Omental fat pad (tissue), 4 donors: Measurements from ENCODE around the gene HS1BP3. TPM values are rescaled to one million over a fixed set of nuclear protein-coding genes. Genes with fewer than 3 reads are reported as not detected.

Source experiments
- ATAC-seq: fragments of 150-250 bp; one replicate; pipeline ENCODE4 v1.9.1; 2016; ENCODE audit warnings: mild to moderate bottlenecking, moderate library complexity; ENCODE audit not compliant: low FRiP score
- DNase-seq: peaks from one replicate; pipeline ENCODE4 v3.0.0-alpha.2; 2019; ENCODE audit warnings: low spot score
- total RNA-seq, 4 donors: library from RNA; depleted of rRNA; stranded (reverse); fragments of >200 nt; gene quantifications; one replicate each; pipeline ENCODE4 v1.1.0, GENCODE V29; 2016
- TF ChIP-seq, protein P1 (sequence below), 3 donors: fragments of 450-650 bp; IDR thresholded peaks; one replicate each; pipeline ENCODE4 v1.5.1; 2016 to 2017; ENCODE audit warnings: antibody characterized with exemption in 3 of 3, mild to moderate bottlenecking in 3 of 3, moderate library complexity in 2 of 3

Gene HS1BP3
- total RNA-seq, 4 donors from 2014 or later, result 17.7 to 30.3 (median 22.8) TPM

DNA sequence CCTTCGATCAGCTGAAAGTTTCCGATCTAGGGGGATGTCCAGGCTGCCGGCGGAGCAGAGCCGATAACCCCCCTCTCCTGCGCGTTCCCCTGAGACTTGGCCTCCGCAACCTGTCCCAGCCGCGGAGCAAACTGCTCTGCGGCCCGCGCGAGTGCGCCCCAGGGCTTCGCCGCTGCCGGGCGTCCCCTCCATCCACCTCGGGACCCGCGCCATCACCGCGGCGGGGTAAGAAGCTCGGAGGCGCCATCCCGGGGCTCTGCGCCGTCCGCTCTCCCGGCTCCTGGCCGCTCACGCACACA, 15.1 kb upstream of the HS1BP3 start:
- DNase-seq (no peak), ATAC-seq (no peak)
- TF ChIP-seq, protein P1, sequence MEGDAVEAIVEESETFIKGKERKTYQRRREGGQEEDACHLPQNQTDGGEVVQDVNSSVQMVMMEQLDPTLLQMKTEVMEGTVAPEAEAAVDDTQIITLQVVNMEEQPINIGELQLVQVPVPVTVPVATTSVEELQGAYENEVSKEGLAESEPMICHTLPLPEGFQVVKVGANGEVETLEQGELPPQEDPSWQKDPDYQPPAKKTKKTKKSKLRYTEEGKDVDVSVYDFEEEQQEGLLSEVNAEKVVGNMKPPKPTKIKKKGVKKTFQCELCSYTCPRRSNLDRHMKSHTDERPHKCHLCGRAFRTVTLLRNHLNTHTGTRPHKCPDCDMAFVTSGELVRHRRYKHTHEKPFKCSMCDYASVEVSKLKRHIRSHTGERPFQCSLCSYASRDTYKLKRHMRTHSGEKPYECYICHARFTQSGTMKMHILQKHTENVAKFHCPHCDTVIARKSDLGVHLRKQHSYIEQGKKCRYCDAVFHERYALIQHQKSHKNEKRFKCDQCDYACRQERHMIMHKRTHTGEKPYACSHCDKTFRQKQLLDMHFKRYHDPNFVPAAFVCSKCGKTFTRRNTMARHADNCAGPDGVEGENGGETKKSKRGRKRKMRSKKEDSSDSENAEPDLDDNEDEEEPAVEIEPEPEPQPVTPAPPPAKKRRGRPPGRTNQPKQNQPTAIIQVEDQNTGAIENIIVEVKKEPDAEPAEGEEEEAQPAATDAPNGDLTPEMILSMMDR (IDR thresholded peaks at IDR 0.05), result no peak

DNA sequence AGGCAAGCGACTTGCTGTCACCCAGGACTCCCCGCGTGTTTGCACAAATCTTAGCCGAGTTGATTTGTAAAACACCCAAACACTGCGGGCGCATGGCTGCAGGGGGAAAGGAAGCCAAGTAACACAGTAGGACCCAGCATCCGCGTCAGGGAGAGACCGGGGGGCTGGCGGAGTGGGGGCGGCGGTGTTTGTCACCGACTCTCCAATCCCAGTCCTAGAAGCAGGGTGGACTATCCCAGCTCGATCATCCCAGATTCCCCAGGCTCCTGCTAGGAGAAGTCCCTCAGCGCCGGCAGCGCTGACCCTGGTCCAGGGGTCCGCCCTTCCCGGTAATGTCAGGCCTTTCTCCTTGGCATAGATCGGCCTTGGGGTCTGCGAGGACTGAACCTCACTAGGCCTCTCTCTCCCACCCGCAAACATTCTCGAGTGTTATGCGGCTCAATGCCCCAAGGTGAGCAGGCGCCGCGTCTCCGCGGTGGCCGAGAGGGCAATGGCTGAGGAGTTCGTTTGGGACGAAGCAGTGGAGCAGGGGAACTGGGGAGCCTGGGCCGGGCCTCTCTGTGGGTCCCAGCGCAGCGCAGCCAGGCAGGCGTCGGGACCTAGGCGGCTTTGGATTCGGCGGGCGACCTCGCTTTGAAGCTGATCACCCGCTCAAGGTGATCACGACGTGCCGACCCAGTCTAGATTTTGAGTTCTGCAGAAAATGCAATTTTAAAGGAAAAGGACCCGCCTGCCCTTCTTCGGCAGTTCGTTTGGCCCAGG, 14.5 kb upstream of the HS1BP3 start:
- TF ChIP-seq, protein P1 (IDR thresholded peaks at IDR 0.05), result no peak
- no peak for ATAC-seq
- DNase-seq, result no peak

DNA sequence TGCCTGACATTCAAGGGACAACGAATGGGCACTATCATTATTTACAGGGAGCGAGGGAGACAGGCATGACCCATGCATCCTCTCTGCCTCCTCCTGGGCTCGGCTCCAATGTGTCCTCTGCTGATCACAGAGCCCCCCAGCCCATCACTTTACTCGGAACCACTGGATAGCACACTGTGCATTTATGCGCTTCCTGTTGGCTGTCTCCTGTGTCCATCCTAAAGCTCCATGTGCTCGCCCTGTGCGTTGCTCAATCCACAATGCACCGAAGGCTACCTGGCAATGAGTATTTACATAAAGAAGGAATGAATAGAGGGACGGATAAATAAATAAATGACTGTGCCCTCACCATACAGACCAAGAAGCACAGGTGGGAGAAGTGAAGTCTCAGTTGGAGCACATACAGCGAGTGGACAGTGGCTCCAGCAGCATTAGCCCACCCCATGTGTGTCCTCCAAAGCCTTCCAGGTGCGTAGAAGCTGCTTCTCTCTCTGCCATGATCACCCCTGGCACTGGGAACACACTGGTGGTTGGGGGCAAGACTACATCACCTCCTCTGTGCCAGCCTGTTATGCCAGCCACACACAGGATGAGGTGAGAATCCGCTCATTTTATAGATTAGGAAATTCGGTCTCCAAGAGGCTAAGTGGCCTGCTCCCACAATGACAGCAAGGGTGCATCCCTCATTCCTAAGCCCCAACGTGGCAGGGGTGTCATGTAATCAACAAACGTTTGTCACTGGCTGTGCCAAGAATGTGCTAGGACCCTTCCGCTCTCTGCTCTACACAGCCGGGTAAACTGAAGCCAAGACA, 13.7 kb upstream of the HS1BP3 start:
- ATAC-seq (no peak), DNase-seq (no peak)
- TF ChIP-seq, protein P1 (IDR thresholded peaks at IDR 0.05), result no peak

DNA sequence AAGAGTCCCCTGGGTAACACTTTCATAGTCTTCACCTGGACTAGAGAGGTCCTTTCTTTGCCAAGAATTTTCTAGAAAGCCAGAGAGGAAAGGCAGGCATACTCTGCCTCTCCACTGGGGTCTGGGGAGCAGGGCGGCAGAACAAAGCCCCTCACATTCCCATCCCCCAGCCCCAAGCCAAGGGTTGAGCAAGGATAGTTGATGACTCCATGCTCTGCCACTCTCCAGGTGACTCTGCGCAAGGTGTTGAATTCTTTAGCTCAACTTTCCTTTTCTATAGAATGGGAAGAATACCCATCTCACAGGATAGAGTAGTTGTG, 13.1 kb upstream of the HS1BP3 start:
- DNase-seq (no peak), ATAC-seq (no peak)
- TF ChIP-seq, protein P1 (IDR thresholded peaks at IDR 0.05), result no peak

DNA sequence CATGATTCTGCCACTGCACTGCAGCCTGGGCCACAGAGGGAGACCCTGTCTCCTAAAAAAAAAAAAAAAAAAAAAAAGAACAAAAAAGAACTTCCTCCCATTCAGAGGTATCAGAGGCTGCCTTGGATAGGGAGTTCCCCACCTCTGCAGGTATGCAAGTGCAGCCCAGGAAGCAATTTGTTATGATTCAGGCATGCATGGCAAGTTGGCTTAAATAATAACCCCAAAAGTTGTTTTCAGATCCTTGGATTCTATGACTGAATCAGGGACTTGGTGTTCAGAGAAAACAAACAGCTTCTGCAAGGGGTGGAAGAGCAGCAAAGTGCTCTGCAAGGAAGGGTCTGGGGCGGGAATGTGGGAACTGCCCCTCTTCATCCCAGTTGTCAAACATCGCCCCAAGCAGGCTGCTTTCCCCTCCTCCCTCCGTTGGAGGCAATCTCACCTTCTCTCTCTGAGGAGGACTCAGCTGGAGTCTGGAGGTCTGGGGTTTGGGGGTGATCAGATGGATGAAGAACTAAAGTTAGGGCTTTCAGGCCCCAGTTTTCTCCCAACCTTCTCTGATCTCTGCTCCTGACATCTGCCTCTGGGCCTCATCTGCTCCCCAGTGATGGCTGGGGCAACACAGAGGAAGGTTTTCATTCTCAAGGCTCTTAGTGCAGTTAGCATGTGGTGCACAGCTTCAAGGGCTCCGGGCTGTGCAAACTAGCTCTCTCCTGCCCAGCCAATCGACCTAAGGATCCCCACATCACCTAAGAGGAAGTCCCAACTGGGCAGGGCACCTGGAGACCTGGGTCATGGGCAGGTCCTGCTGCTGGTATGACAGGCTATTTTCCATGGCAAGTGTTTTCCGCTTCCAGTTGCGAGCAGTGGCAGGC, 12.5 kb upstream of the HS1BP3 start:
- TF ChIP-seq, protein P1 (IDR thresholded peaks at IDR 0.05), result no peak
- ATAC-seq, result no peak
- DNase-seq, result no peak

DNA sequence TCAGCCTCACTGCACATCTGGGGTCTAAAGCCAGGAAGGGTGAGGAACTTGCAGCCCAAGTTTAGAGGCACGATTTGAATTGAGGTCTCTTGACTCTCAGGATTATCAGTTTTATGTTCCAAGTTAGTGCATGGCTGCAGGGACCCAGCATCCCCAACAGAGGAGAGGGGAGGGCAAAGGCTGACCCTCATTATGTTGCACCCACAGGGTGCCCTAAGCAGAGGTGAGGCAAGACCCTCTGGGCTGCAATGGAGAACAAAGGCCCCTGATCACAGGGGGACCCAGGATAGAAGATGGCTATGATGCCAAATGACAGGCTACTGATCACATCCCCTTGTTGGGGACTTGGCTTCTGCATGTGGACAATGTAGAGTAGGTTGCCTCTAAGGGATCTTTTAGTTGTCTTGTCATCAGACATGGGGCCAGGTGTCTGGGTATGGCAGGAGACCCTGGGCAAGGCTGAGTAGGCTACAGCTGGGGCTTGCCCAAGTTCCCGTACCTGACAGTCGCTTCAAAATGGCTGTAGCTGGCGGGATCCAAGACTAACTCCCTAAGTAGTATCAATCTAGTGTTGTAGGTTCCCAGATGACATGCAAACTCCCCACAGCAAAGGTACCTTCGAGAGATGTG, 11.5 kb upstream of the HS1BP3 start:
- no peak for DNase-seq
- ATAC-seq, result no peak
- TF ChIP-seq, protein P1 (IDR thresholded peaks at IDR 0.05), result no peak
